Lung (tissue), 12 donors: ENCODE data around the gene CADM3. TPM values are rescaled to one million over a fixed set of nuclear protein-coding genes. Genes with fewer than 3 reads are reported as not detected.

Source experiments
- ATAC-seq: fragments of 200-7000 bp; cut with Tn5 transposase; one replicate; pipeline ENCODE4 v1.9.1; 2020; ENCODE audit warnings: moderate number of reproducible peaks; ENCODE audit not compliant: insufficient read depth, low FRiP score
- DNase-seq, 3 donors: peaks; one replicate each; pipeline ENCODE4 v3.0.0-alpha.2; 2013 to 2017
- H3K27ac ChIP-seq, 2 donors: one replicate each; pipeline ENCODE4 v1.5.1; 2013; ENCODE audit warnings: mild to moderate bottlenecking in 2 of 2, moderate library complexity in 2 of 2, control low read depth in 1 of 2, inconsistent platforms in 1 of 2, low read depth in 1 of 2, low read length in 1 of 2
- H3K27me3 ChIP-seq, 3 donors: one replicate each; pipeline ENCODE4 v1.5.1; 2013; ENCODE audit warnings: low read length in 2 of 3; ENCODE audit not compliant: control insufficient read depth in 3 of 3, insufficient read depth in 3 of 3
- H3K36me3 ChIP-seq, 4 donors: one replicate each; pipeline ENCODE4 v1.5.1; 2013; ENCODE audit warnings: low read length in 4 of 4, mild to moderate bottlenecking in 1 of 4, moderate library complexity in 1 of 4; ENCODE audit not compliant: control insufficient read depth in 4 of 4, insufficient read depth in 4 of 4
- H3K4me1 ChIP-seq, 5 donors: one replicate each; pipeline ENCODE4 v1.5.1; 2013; ENCODE audit warnings: low read length in 5 of 5, mild to moderate bottlenecking in 2 of 5, moderate library complexity in 1 of 5; ENCODE audit not compliant: control insufficient read depth in 5 of 5, insufficient read depth in 5 of 5
- H3K4me3 ChIP-seq: one replicate; pipeline ENCODE4 v1.5.1; 2013; ENCODE audit warnings: mild to moderate bottlenecking, control low read depth, moderate library complexity
- H3K9ac ChIP-seq, 2 donors: one replicate each; pipeline ENCODE4 v1.5.1; 2013; ENCODE audit warnings: low read length in 2 of 2, control low read depth in 1 of 2; ENCODE audit not compliant: insufficient read depth in 1 of 2
- H3K9me3 ChIP-seq, 4 donors: one replicate each; pipeline ENCODE4 v1.5.1; 2013; ENCODE audit warnings: low read length in 3 of 4, mild to moderate bottlenecking in 1 of 4, moderate library complexity in 1 of 4; ENCODE audit not compliant: control insufficient read depth in 4 of 4, insufficient read depth in 3 of 4
- CTCF ChIP-seq: IDR thresholded peaks from 2 replicates; pipeline ENCODE4 v1.5.1; 2012; ENCODE audit warnings: mild to moderate bottlenecking; ENCODE audit errors: control extremely low read depth, extremely low read depth
- WGBS, 2 donors: extraction: QIAGEN DNeasy Blood & Tissue Kit; methylation state at CpG; one replicate each; pipeline ENCODE4 v1.1.7; 2013; 5-methylcytosine and 5-hydroxymethylcytosine counted together
- polyA plus RNA-seq, 2 donors: library from polyadenylated mRNA; stranded (reverse); fragments of 200-250 nt; gene quantifications; one replicate each; pipeline ENCODE4 v1.2.1, GENCODE V29; 2013
- total RNA-seq, 2 donors: library from RNA; depleted of rRNA in 1 of 2; stranded (reverse); fragments of >200 nt in 1 of 2; gene quantifications; one replicate each; pipeline ENCODE4 v1.2.1, GENCODE V29; 2014 to 2021
- donor health status: control.
- donor health status: control.
- donor health status: Bipolar disorder and iron deficiency.
- donor health status: healthy.
- donor health status: DM: yes; HTN: yes; CAD: no.

The CADM3 gene
- total and polyA plus RNA-seq, 4 donors: 0.89 to 3.7 (median 2.5) TPM

- ATAC-seq (no peak), DNase-seq (no peak)
- WGBS, 2 donors: 49 to 65% methylated on average over 2 of the region's 2 CpGs
- no peak overlapping the region for H3K4me3 ChIP-seq
- TF ChIP-seq CTCF: no peak
- H3K36me3 ChIP-seq: no peaks in the 10 kb centered on the region
- H3K9me3 ChIP-seq: no peaks in the 10 kb centered on the region
- no peak overlapping the region for H3K9ac ChIP-seq
- H3K27me3 ChIP-seq: no peaks in the 10 kb centered on the region
- H3K27ac ChIP-seq: no peak overlapping the region
- H3K4me1 ChIP-seq: peaks cover 0 to 4% (median 0%) of the 10 kb centered on the region in 5 donors
These were observed 57.1 kb downstream of the CADM3 start for GRCh38 chr1:159228554-159228953.

- no peak overlapping the region for H3K4me3 ChIP-seq
These were observed 58.0 kb downstream of the CADM3 start for GRCh38 chr1:159229260-159229885.

GRCh38 chr1:159229896-159230295 lies 58.5 kb downstream of the CADM3 start:
- Histone ChIP-seq H3K9ac (no peak overlapping the region), H3K9me3 (no peaks in the 10 kb centered on the region), H3K36me3 (no peaks in the 10 kb centered on the region), H3K4me3 (no peak overlapping the region), H3K27ac (no peak overlapping the region), H3K4me1 (peaks cover 0 to 4% (median 0%) of the 10 kb centered on the region in 5 donors), H3K27me3 (no peaks in the 10 kb centered on the region)
- ATAC-seq (no peak), DNase-seq (no peak)
- WGBS, 2 donors: 23 to 44% methylated on average over 1 of the region's 1 CpG
- no peak for TF ChIP-seq CTCF

More at GRCh38 chr1:159229260-159229885, 58.0 kb downstream of the CADM3 start:
- no peak overlapping the region for H3K9ac ChIP-seq
- no peaks in the 10 kb centered on the region for H3K9me3 ChIP-seq
- H3K27me3 ChIP-seq: no peaks in the 10 kb centered on the region
- TF ChIP-seq CTCF: no peak
- no peaks in the 10 kb centered on the region for H3K36me3 ChIP-seq
- DNase-seq (no peak), ATAC-seq (no peak)
- 77 to 88% methylated on average over 8 of the region's 8 CpGs for WGBS, 2 donors
- peaks cover 0 to 4% (median 0%) of the 10 kb centered on the region in 5 donors for H3K4me1 ChIP-seq
- H3K27ac ChIP-seq: no peak overlapping the region
